IMR-90 (cell line): ENCODE data around the gene NPDC1. TPM values are rescaled to one million over a fixed set of nuclear protein-coding genes. Genes with fewer than 3 reads are reported as not detected.

ENCODE experiments used
- ATAC-seq: fragments of 200-7000 bp; cut with Tn5 transposase; 2 replicates; pipeline ENCODE4 v1.9.1; 2020; ENCODE audit warnings: low read depth, mild to moderate bottlenecking, moderate library complexity
- BruUV-seq: library from RNA; stranded (reverse); fragments of 400-500 nt; replicated peaks from 2 replicates; lab custom pipeline; 2021; lab: Mats Ljungman, UMichigan
- CTCF ChIA-PET: fragments of 300-600 bp; formaldehyde crosslinking; extraction: SDS; loops from one replicate; lab custom pipeline; 2021; ENCODE audit warnings: antibody characterized with exemption; lab: Yijun Ruan, JAX
- POLR2A ChIA-PET: fragments of 300-600 bp; sonication (Branson Sonifier 250); formaldehyde crosslinking; loops from one replicate; lab custom pipeline; 2022; ENCODE audit warnings: antibody characterized with exemption; ENCODE audit not compliant: unreplicated experiment; lab: Charles Lee
- DNase-seq: peaks from one replicate; pipeline ENCODE4 v3.0.0; 2013
- H2AFZ ChIP-seq: replicated peaks from 2 replicates; pipeline ENCODE3; 2013; ENCODE audit warnings: low read length, mild to moderate bottlenecking; ENCODE audit not compliant: poor library complexity
- H2AK5ac ChIP-seq: 2 replicates; pipeline ENCODE4 v1.6.1; 2013; ENCODE audit warnings: low read depth, low read length, inconsistent platforms
- H2AK9ac ChIP-seq: replicated peaks from 2 replicates; pipeline ENCODE3; 2013; ENCODE audit warnings: mild to moderate bottlenecking, low read depth, low read length, moderate library complexity; ENCODE audit not compliant: poor library complexity
- H2BK120ac ChIP-seq: 2 replicates; pipeline ENCODE4 v1.6.1; 2013; ENCODE audit warnings: low read depth, low read length, inconsistent platforms
- H2BK15ac ChIP-seq: 3 replicates; pipeline ENCODE4 v1.6.1; 2013; ENCODE audit warnings: low read depth, low read length, inconsistent platforms
- H2BK20ac ChIP-seq: 2 replicates; pipeline ENCODE4 v1.6.1; 2013; ENCODE audit warnings: low read depth, mild to moderate bottlenecking, inconsistent platforms, low read length, moderate library complexity
- H2BK5ac ChIP-seq: 2 replicates; pipeline ENCODE4 v1.6.1; 2013; ENCODE audit warnings: mild to moderate bottlenecking, low read depth, low read length, inconsistent platforms; ENCODE audit not compliant: poor library complexity, severe bottlenecking
- H3K14ac ChIP-seq: replicated peaks from 2 replicates; pipeline ENCODE4 v1.6.1; 2013; ENCODE audit warnings: low read depth, low read length, inconsistent platforms
- H3K18ac ChIP-seq: 2 replicates; pipeline ENCODE4 v1.6.1; 2013; ENCODE audit warnings: low read depth, low read length, control low read depth
- H3K23ac ChIP-seq: 2 replicates; pipeline ENCODE4 v1.6.1; 2013; ENCODE audit warnings: low read depth, low read length, inconsistent platforms
- H3K27ac ChIP-seq: 2 replicates; pipeline ENCODE4 v1.5.1; 2013; ENCODE audit warnings: mild to moderate bottlenecking, control low read depth, low read length; ENCODE audit not compliant: insufficient read depth
- H3K27me3 ChIP-seq: 2 replicates; pipeline ENCODE4 v1.6.1; 2013; ENCODE audit warnings: low read length; ENCODE audit not compliant: control insufficient read depth, insufficient read depth
- H3K36me3 ChIP-seq: 2 replicates; pipeline ENCODE4 v1.6.1; 2013; ENCODE audit warnings: low read length, mixed read lengths; ENCODE audit not compliant: control insufficient read depth, insufficient read depth
- H3K4ac ChIP-seq: 2 replicates; pipeline ENCODE4 v1.6.1; 2013; ENCODE audit warnings: low read depth, low read length, inconsistent platforms
- H3K4me1 ChIP-seq: 2 replicates; pipeline ENCODE4 v1.6.1; 2013; ENCODE audit warnings: low read length, mixed read lengths; ENCODE audit not compliant: control insufficient read depth, insufficient read depth
- H3K4me2 ChIP-seq: 2 replicates; pipeline ENCODE4 v1.6.1; 2013; ENCODE audit warnings: low read depth, mild to moderate bottlenecking, control low read depth, low read length, moderate library complexity
- H3K4me3 ChIP-seq: 2 replicates; pipeline ENCODE4 v1.5.1; 2013; ENCODE audit warnings: low read depth, mild to moderate bottlenecking, control low read depth, low read length, moderate library complexity; ENCODE audit not compliant: insufficient read depth
- H3K56ac ChIP-seq: 2 replicates; pipeline ENCODE4 v1.6.1; 2013; ENCODE audit warnings: low read length, inconsistent platforms; ENCODE audit not compliant: insufficient read depth; ENCODE audit errors: extremely low read depth
- H3K79me1 ChIP-seq, 2 experiments: 2 replicates each; pipeline ENCODE4 v1.6.1; 2013; ENCODE audit warnings: low read length in 2 of 2, inconsistent platforms in 1 of 2, low read depth in 1 of 2
- H3K9ac ChIP-seq: 2 replicates; pipeline ENCODE4 v1.6.1; 2013; ENCODE audit warnings: low read depth, low read length, control low read depth
- H3K9me1 ChIP-seq: 2 replicates; pipeline ENCODE4 v1.6.1; 2013; ENCODE audit warnings: low read length, inconsistent platforms; ENCODE audit not compliant: insufficient read depth
- H3K9me3 ChIP-seq: 2 replicates; pipeline ENCODE4 v1.6.1; 2013; ENCODE audit warnings: low read length; ENCODE audit not compliant: control insufficient read depth, insufficient read depth
- H4K20me1 ChIP-seq: 2 replicates; pipeline ENCODE4 v1.6.1; 2013; ENCODE audit warnings: low read length, inconsistent platforms; ENCODE audit not compliant: insufficient read depth
- H4K5ac ChIP-seq: 2 replicates; pipeline ENCODE4 v1.6.1; 2013; ENCODE audit warnings: mild to moderate bottlenecking, low read depth, low read length, control low read depth
- H4K8ac ChIP-seq, 2 experiments: 2 replicates each; pipeline ENCODE4 v1.6.1; 2013; ENCODE audit warnings: low read depth in 2 of 2, low read length in 2 of 2, control low read depth in 1 of 2, inconsistent platforms in 1 of 2
- H4K91ac ChIP-seq: 2 replicates; pipeline ENCODE4 v1.6.1; 2013; ENCODE audit warnings: low read depth, low read length, inconsistent platforms; ENCODE audit not compliant: insufficient read depth
- BHLHE40 ChIP-seq: fragments of 150-350 bp; IDR thresholded peaks from 2 replicates; pipeline ENCODE4 v1.6.1; 2016; ENCODE audit warnings: mild to moderate bottlenecking, low read depth, low read length
- CEBPB ChIP-seq: IDR thresholded peaks from 2 replicates; pipeline ENCODE4 v1.6.1; 2012; ENCODE audit warnings: low read depth, low read length, improper control_type of control experiment
- CHD1 ChIP-seq: IDR thresholded peaks from 2 replicates; pipeline ENCODE4 v1.6.1; 2012; ENCODE audit warnings: low read depth, low read length, improper control_type of control experiment
- FOS ChIP-seq: fragments of 150-350 bp; IDR thresholded peaks from 2 replicates; pipeline ENCODE4 v1.6.1; 2016; ENCODE audit warnings: low read depth, low read length
- MXI1 ChIP-seq: IDR thresholded peaks from 2 replicates; pipeline ENCODE4 v1.6.1; 2012; ENCODE audit warnings: low read depth, mild to moderate bottlenecking, low read length, moderate library complexity, borderline replicate concordance
- NFE2L2 ChIP-seq: fragments of 150-350 bp; IDR thresholded peaks from 2 replicates; pipeline ENCODE4 v1.6.1; 2016; ENCODE audit warnings: low read depth, mild to moderate bottlenecking, low read length
- POLR2A ChIP-seq: IDR thresholded peaks from 2 replicates; pipeline ENCODE4 v1.6.1; 2012; ENCODE audit warnings: mild to moderate bottlenecking, low read depth, low read length
- RCOR1 ChIP-seq: IDR thresholded peaks from 2 replicates; pipeline ENCODE4 v1.6.1; 2012; ENCODE audit warnings: mild to moderate bottlenecking, low read length, improper control_type of control experiment; ENCODE audit not compliant: insufficient replicate concordance
- SMC3 ChIP-seq: fragments of 150-350 bp; IDR thresholded peaks from 2 replicates; pipeline ENCODE4 v1.6.1; 2016; ENCODE audit warnings: low read depth, mild to moderate bottlenecking, antibody characterized with exemption, low read length, moderate library complexity
- WGBS, 2 experiments: methylation state at CpG; one replicate each; pipeline versions ENCODE4 v1.1.5 to v1.1.7; 2013; ENCODE audit warnings: missing lambda C conversion rate in 2 of 2; ENCODE audit not compliant: insufficient read length in 1 of 2; ENCODE audit errors: extremely low coverage in 2 of 2; 5-methylcytosine and 5-hydroxymethylcytosine counted together
- dilution Hi-C: fragments of 300-500 bp; cut with HindIII; formaldehyde crosslinking; loops from one replicate; pipeline ENCODE4 v1.14.3; 2018; ENCODE audit warnings: low sequenced_read_pairs; ENCODE audit not compliant: unreplicated experiment
- in situ Hi-C: fragments of 300-500 bp; cut with MboI; formaldehyde crosslinking; loops from 3 replicates; pipeline ENCODE4 v1.14.3; 2019; ENCODE audit warnings: low sequenced_read_pairs, inconsistent platforms, mixed read lengths
- intact Hi-C: fragments of 100-400 bp; cut with micrococcal nuclease; formaldehyde crosslinking; loops from 2 replicates; pipeline ENCODE4 v1.10.0; 2022
- polyA plus RNA-seq, 3 experiments: library from polyadenylated mRNA; depleted of rRNA; stranded (reverse); fragments of >200 nt; gene quantifications; 2 replicates each; pipeline ENCODE4 v1.2.3, GENCODE V29; 2012; ENCODE audit warnings: low replicate concordance in 1 of 3
- total RNA-seq: library from RNA; depleted of rRNA; stranded (reverse); fragments of >200 nt; gene quantifications from 2 replicates; pipeline ENCODE4 v1.2.3, GENCODE V29; 2012
- TF ChIP-seq, protein P1 (sequence below): fragments of 150-350 bp; IDR thresholded peaks from 2 replicates; pipeline ENCODE4 v1.6.1; 2016; ENCODE audit warnings: low read depth, mild to moderate bottlenecking, low read length, moderate library complexity, borderline replicate concordance
- TF ChIP-seq, protein P2 (sequence below): fragments of 150-350 bp; IDR thresholded peaks from 2 replicates; pipeline ENCODE4 v1.6.1; 2017; ENCODE audit warnings: mild to moderate bottlenecking, antibody characterized with exemption, low read length, low read depth
- TF ChIP-seq, protein P3 (sequence below): conservative IDR thresholded peaks from 2 replicates; pipeline ENCODE4 v1.5.1; 2012; ENCODE audit warnings: mild to moderate bottlenecking, low read depth, low read length, improper control_type of control experiment

NPDC1 gene
- total and polyA plus RNA-seq, 2 of the 4 experiments (the other 2 are of a cell fraction) = 2.7 to 58.1 TPM

DNA sequence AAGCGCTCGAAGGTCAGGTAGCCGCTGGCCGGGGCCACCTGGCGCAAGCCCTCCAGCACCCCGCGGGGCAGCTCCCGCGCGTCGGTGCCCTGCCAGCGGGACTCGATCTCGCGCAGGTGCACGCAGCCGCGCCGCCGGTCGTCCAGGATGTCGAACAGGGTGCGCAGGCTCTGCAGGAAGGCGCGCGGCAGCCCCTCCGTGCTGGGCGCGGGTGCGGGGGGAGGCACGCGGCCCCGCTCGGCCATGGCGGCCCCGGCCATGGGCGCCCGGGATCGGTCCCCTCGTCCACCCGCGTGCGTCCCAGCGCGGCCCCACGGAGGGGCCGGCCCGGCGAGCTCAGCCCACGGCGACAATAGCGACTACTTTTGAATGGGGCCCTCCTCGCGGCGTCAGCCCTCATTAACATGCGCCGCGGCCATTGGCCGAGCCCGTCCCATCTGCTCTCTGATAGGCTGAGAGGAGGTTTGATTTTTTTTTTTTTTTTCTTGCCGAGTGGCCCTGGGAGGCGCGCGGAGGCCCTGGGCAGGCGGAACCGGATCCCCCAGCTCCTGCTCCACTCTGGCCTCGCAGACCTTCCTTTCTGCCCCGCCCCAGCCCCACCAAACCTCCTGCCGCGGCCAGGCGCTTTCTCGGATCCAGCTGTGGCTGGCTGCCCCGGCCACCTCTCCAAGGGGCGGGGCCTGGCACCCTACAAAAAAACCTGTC is 24.4 kb upstream of the NPDC1 start, which contains the start of gene SAPCD2 (continued):
- TF ChIP-seq POLR2A (no peak), SMC3 (no peak)

DNA sequence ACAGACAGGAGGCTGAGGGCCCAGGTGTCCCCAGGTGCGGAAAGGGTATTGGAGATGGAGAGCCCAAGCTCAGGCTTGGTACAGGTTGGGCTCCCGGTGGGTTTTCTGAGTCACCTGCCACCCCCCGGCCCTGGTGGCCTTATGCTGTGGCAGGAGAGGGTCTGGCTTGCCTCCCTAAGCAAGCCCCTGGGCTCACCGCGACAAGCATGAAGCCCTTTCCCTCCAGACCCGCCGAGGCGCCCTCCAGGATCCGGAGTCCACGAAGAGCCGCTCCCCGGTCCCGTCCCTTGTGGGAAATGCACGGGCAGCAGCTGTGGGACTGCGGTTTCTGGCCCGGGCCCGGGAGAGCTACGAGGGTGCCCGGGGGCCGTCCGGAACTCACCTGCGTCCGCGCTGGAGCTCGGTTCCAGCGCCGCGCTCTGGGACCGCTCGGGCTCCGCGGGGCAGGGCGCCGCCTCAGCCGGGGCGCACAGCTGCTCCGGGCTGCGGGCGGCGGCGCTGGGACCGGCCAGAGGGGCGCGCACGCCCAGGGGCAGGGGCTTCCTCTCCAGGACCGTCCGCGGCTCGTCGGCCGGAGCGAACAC is 23.6 kb upstream of the NPDC1 start:
- no peak overlapping the region for H2BK120ac ChIP-seq
- ATAC-seq (peak; percentile 13), DNase-seq (no peak)
- H3K36me3 ChIP-seq = no peaks in the 10 kb centered on the region
- intact Hi-C loops = loop anchor here (1.0 kb wide), 1 partner anchor 17 kb away; the partner anchor contains the start of gene MAN1B1
- H3K4me1 ChIP-seq = peaks cover 3% of the 10 kb centered on the region; the same call in 1 of the 2 replicates
- peak overlapping the region; percentile 42 for H2AK9ac ChIP-seq
- H3K9me3 ChIP-seq = no peaks in the 10 kb centered on the region
- CTCF ChIA-PET = interaction anchor here (0.7 kb wide), 1 partner anchor 40 kb away, joined by 4 read pairs; no protein-coding TSS in a partner anchor
- dilution Hi-C loops = no loop called here
- no peak overlapping the region for H4K5ac ChIP-seq
- in situ Hi-C loops = no loop called here
- no peak overlapping the region for H3K27ac ChIP-seq
- no peak overlapping the region for H2BK5ac ChIP-seq
- POLR2A ChIA-PET = interaction anchor here (0.6 kb wide), 1 partner anchor 1185 kb away, joined by 3 read pairs; no protein-coding TSS in a partner anchor
- no peak overlapping the region for H4K91ac ChIP-seq
- H2AK5ac ChIP-seq = no peak overlapping the region
- H3K4me2 ChIP-seq = peak overlapping the region; percentile 29
- H3K79me1 ChIP-seq = peaks cover 2 to 11% of the 10 kb centered on the region in 2 experiments
- no peaks in the 10 kb centered on the region for H4K20me1 ChIP-seq
- no peak overlapping the region for H2BK15ac ChIP-seq
- H2BK20ac ChIP-seq = no peak overlapping the region
- WGBS, 2 experiments = 6% methylated on average over 19 of the region's 52 CpGs; no CpG with 5 or more reads in 1 of the 2 experiments
- no peak overlapping the region for H3K23ac ChIP-seq
- H3K4ac ChIP-seq = no peak overlapping the region
- no peak overlapping the region for H3K9ac ChIP-seq
- peak overlapping the region; percentile 53; the same call in 1 of the 2 replicates for H3K4me3 ChIP-seq
- peak overlapping the region; percentile 77 for H2AFZ ChIP-seq
- H3K18ac ChIP-seq = no peak overlapping the region
- BruUV-seq = no TSS peak
- no peak overlapping the region for H4K8ac ChIP-seq
- H3K14ac ChIP-seq = no peak overlapping the region
- H3K9me1 ChIP-seq = no peaks in the 10 kb centered on the region
- no peak overlapping the region for H3K56ac ChIP-seq
- H3K27me3 ChIP-seq = no peaks in the 10 kb centered on the region; the same call in 1 of the 2 replicates
- TF ChIP-seq, protein P1, sequence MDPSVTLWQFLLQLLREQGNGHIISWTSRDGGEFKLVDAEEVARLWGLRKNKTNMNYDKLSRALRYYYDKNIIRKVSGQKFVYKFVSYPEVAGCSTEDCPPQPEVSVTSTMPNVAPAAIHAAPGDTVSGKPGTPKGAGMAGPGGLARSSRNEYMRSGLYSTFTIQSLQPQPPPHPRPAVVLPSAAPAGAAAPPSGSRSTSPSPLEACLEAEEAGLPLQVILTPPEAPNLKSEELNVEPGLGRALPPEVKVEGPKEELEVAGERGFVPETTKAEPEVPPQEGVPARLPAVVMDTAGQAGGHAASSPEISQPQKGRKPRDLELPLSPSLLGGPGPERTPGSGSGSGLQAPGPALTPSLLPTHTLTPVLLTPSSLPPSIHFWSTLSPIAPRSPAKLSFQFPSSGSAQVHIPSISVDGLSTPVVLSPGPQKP = no peak
- TF ChIP-seq RCOR1 (no peak), NFE2L2 (no peak), MXI1 (no peak), BHLHE40 (no peak), CHD1 (no peak), FOS (no peak), CEBPB (no peak)
- TF ChIP-seq, protein P2, sequence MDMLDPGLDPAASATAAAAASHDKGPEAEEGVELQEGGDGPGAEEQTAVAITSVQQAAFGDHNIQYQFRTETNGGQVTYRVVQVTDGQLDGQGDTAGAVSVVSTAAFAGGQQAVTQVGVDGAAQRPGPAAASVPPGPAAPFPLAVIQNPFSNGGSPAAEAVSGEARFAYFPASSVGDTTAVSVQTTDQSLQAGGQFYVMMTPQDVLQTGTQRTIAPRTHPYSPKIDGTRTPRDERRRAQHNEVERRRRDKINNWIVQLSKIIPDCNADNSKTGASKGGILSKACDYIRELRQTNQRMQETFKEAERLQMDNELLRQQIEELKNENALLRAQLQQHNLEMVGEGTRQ = no peak
- TF ChIP-seq, protein P3, sequence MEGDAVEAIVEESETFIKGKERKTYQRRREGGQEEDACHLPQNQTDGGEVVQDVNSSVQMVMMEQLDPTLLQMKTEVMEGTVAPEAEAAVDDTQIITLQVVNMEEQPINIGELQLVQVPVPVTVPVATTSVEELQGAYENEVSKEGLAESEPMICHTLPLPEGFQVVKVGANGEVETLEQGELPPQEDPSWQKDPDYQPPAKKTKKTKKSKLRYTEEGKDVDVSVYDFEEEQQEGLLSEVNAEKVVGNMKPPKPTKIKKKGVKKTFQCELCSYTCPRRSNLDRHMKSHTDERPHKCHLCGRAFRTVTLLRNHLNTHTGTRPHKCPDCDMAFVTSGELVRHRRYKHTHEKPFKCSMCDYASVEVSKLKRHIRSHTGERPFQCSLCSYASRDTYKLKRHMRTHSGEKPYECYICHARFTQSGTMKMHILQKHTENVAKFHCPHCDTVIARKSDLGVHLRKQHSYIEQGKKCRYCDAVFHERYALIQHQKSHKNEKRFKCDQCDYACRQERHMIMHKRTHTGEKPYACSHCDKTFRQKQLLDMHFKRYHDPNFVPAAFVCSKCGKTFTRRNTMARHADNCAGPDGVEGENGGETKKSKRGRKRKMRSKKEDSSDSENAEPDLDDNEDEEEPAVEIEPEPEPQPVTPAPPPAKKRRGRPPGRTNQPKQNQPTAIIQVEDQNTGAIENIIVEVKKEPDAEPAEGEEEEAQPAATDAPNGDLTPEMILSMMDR = no peak
